HEK293 (cell line): ENCODE data around the gene TUT1.

Experiments used
- CTCF ChIA-PET: fragments of 350-600 bp; formaldehyde crosslinking; extraction: SDS; loops from one replicate; lab custom pipeline; 2021; ENCODE audit warnings: antibody characterized with exemption; lab: Yijun Ruan, JAX
- POLR2A ChIA-PET: fragments of 300-600 bp; formaldehyde crosslinking; extraction: SDS; loops from one replicate; lab custom pipeline; 2020; ENCODE audit warnings: antibody characterized with exemption, inconsistent platforms; lab: Yijun Ruan, JAX
- H3K27ac ChIP-seq: fragments of 200-500 bp; sonication (Bioruptor generic); 2 replicates; pipeline ENCODE4 v1.5.1; 2014; ENCODE audit warnings: low read depth, low read length, control low read depth, inconsistent platforms; ENCODE audit errors: extremely low read depth
- H3K36me3 ChIP-seq, 2 experiments: fragments of 200-500 bp in 1 of 2; sonication (Bioruptor generic) in 1 of 2; 1 replicate in 1 of 2; 2 replicates in 1 of 2; pipeline ENCODE4 v1.5.1; 2014 to 2017; ENCODE audit warnings: inconsistent platforms in 2 of 2, low read length in 2 of 2; ENCODE audit not compliant: control insufficient read depth in 2 of 2, insufficient read depth in 1 of 2
- H3K4me1 ChIP-seq: fragments of 200-500 bp; sonication (Bioruptor generic); 2 replicates; pipeline ENCODE4 v1.5.1; 2014; ENCODE audit warnings: mild to moderate bottlenecking, low read length, inconsistent platforms; ENCODE audit not compliant: control insufficient read depth, insufficient read depth
- H3K4me3 ChIP-seq: 2 replicates; pipeline ENCODE4 v1.5.1; 2011; ENCODE audit warnings: low read depth, mild to moderate bottlenecking, control low read depth, low read length, moderate library complexity
- H3K9me3 ChIP-seq: fragments of 200-500 bp; sonication (Bioruptor generic); 2 replicates; pipeline ENCODE4 v1.5.1; 2014; ENCODE audit warnings: low read depth, low read length, inconsistent platforms; ENCODE audit not compliant: control insufficient read depth, insufficient read depth
- IKZF3 ChIP-seq: fragments of 450-650 bp; IDR thresholded peaks from 2 replicates; pipeline ENCODE4 v1.5.0; 2018; ENCODE audit warnings: missing biosample characterization, mild to moderate bottlenecking, missing genetic modification characterization, moderate library complexity
- SP3 ChIP-seq: fragments of 450-650 bp; formaldehyde crosslinking; IDR thresholded peaks from 2 replicates; pipeline ENCODE4 v1.5.1; 2016; ENCODE audit warnings: missing biosample characterization, missing genetic modification characterization
- TCF7L2 ChIP-seq: IDR thresholded peaks from 2 replicates; pipeline ENCODE4 v1.6.1; 2011; ENCODE audit warnings: low read depth, mild to moderate bottlenecking, inconsistent platforms, low read length, moderate library complexity, borderline replicate concordance
- YY2 ChIP-seq: fragments of 450-650 bp; formaldehyde crosslinking; IDR thresholded peaks from 2 replicates; pipeline ENCODE4 v1.5.1; 2016; ENCODE audit warnings: missing biosample characterization, missing genetic modification characterization
- ZEB2 ChIP-seq: fragments of 450-650 bp; formaldehyde crosslinking; IDR thresholded peaks from 2 replicates; pipeline ENCODE4 v1.5.1; 2016; ENCODE audit warnings: missing biosample characterization, missing genetic modification characterization
- ZNF140 ChIP-seq: fragments of 450-650 bp; formaldehyde crosslinking; IDR thresholded peaks from 2 replicates; pipeline ENCODE4 v1.5.1; 2016; ENCODE audit warnings: missing biosample characterization, missing genetic modification characterization
- ZNF148 ChIP-seq: fragments of 450-650 bp; formaldehyde crosslinking; IDR thresholded peaks from 2 replicates; pipeline ENCODE4 v1.5.0; 2017; ENCODE audit warnings: missing biosample characterization, missing genetic modification characterization, borderline replicate concordance
- ZNF280D ChIP-seq: fragments of 450-650 bp; formaldehyde crosslinking; IDR thresholded peaks from 2 replicates; pipeline ENCODE4 v1.5.1; 2016; ENCODE audit warnings: missing biosample characterization, missing genetic modification characterization
- ZNF335 ChIP-seq: fragments of 450-650 bp; formaldehyde crosslinking; conservative IDR thresholded peaks from 2 replicates; pipeline ENCODE4 v1.5.1; 2016; ENCODE audit warnings: missing biosample characterization, missing genetic modification characterization
- ZNF510 ChIP-seq: fragments of 450-650 bp; formaldehyde crosslinking; IDR thresholded peaks from 2 replicates; pipeline ENCODE4 v1.5.1; 2018; ENCODE audit warnings: mild to moderate bottlenecking, missing genetic modification characterization, missing biosample characterization; ENCODE audit not compliant: insufficient replicate concordance
- ZNF529 ChIP-seq: fragments of 450-650 bp; formaldehyde crosslinking; IDR thresholded peaks from 2 replicates; pipeline ENCODE4 v1.5.1; 2017; ENCODE audit warnings: missing genetic modification characterization, missing biosample characterization; ENCODE audit not compliant: insufficient replicate concordance
- ZNF530 ChIP-seq: fragments of 450-650 bp; formaldehyde crosslinking; IDR thresholded peaks from 2 replicates; pipeline ENCODE4 v1.5.1; 2016; ENCODE audit warnings: low read depth, missing biosample characterization, missing genetic modification characterization
- ZNF555 ChIP-seq: fragments of 450-650 bp; formaldehyde crosslinking; conservative IDR thresholded peaks from 2 replicates; pipeline ENCODE4 v1.5.1; 2017; ENCODE audit warnings: missing biosample characterization, mild to moderate bottlenecking, missing genetic modification characterization, inconsistent platforms
- ZNF600 ChIP-seq: fragments of 450-650 bp; formaldehyde crosslinking; IDR thresholded peaks from 2 replicates; pipeline ENCODE4 v1.5.1; 2016; ENCODE audit warnings: missing biosample characterization, missing genetic modification characterization
- ZNF621 ChIP-seq: fragments of 450-650 bp; formaldehyde crosslinking; IDR thresholded peaks from 2 replicates; pipeline ENCODE4 v1.5.1; 2017; ENCODE audit warnings: missing biosample characterization, missing genetic modification characterization
- ZNF623 ChIP-seq: fragments of 450-650 bp; formaldehyde crosslinking; IDR thresholded peaks from 2 replicates; pipeline ENCODE4 v1.5.1; 2016; ENCODE audit warnings: missing biosample characterization, missing genetic modification characterization
- ZNF626 ChIP-seq: fragments of 450-650 bp; sonication (Bioruptor Pico); formaldehyde crosslinking; IDR thresholded peaks from 2 replicates; pipeline ENCODE4 v1.5.1; 2018; ENCODE audit warnings: missing biosample characterization, missing genetic modification characterization, inconsistent platforms
- ZNF658 ChIP-seq: fragments of 450-650 bp; formaldehyde crosslinking; IDR thresholded peaks from 2 replicates; pipeline ENCODE4; 2016; ENCODE audit warnings: missing biosample characterization, missing genetic modification characterization
- ZNF707 ChIP-seq: fragments of 450-650 bp; formaldehyde crosslinking; IDR thresholded peaks from 2 replicates; pipeline ENCODE4 v1.5.1; 2016; ENCODE audit warnings: missing biosample characterization, missing genetic modification characterization
- ZNF776 ChIP-seq: fragments of 450-650 bp; formaldehyde crosslinking; IDR thresholded peaks from 2 replicates; pipeline ENCODE4 v1.5.0; 2017; ENCODE audit warnings: missing biosample characterization, missing genetic modification characterization, borderline replicate concordance
- ZNF837 ChIP-seq: fragments of 450-650 bp; formaldehyde crosslinking; IDR thresholded peaks from 2 replicates; pipeline ENCODE4 v1.5.1; 2016; ENCODE audit warnings: missing biosample characterization, missing genetic modification characterization
- ZSCAN23 ChIP-seq: fragments of 450-650 bp; formaldehyde crosslinking; IDR thresholded peaks from 2 replicates; pipeline ENCODE4 v1.5.1; 2016; ENCODE audit warnings: missing biosample characterization, missing genetic modification characterization
- ZSCAN30 ChIP-seq: fragments of 450-650 bp; IDR thresholded peaks from 2 replicates; pipeline ENCODE4 v1.5.1; 2018; ENCODE audit warnings: missing biosample characterization, mild to moderate bottlenecking, missing genetic modification characterization, moderate library complexity
- TF ChIP-seq, protein P1 (sequence below): sonication (generic); formaldehyde crosslinking; IDR thresholded peaks from 2 replicates; pipeline ENCODE4 v1.8.1; 2022; ENCODE audit warnings: mild to moderate bottlenecking, moderate library complexity, missing genetic modification reagents
- TF ChIP-seq, protein P2 (sequence below): IDR thresholded peaks from 2 replicates; pipeline ENCODE4 v1.6.1; 2011; ENCODE audit warnings: mild to moderate bottlenecking, low read depth, low read length, borderline replicate concordance

TUT1 gene

DNA sequence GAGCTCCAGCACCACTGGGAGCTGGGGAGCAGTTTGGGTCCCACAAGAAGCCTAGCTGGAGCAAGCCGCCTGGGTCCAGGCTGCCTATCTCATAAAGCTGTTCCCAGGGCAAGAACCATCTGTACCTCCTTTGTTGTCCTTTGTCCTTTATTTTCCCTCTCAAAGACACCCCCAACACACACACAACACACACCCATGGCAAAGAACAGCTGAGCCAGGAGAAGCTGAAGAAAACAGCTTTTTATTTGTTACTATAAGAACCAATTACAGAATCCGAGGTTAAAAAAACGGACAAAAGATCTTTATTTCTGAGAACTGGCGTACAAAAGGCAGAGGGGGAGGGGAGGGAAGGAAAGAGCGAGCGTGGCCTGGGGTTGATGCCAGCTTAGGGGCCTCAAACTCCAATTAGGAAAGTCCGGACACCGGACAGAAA is 1.7 kb upstream of the TUT1 start:
- no peak overlapping the region for H3K4me3 ChIP-seq
- TF ChIP-seq ZNF555 (no peak), ZNF626 (tag by site-specific recombination) (no peak), ZNF623 (tag by site-specific recombination) (no peak), ZNF148 (tag by site-specific recombination) (no peak), TCF7L2 (no peak), ZNF529 (tag by site-specific recombination) (no peak), YY2 (no peak), ZSCAN30 (tag by site-specific recombination) (no peak), ZNF280D (no peak), ZNF837 (tag by site-specific recombination) (no peak), ZNF510 (no peak), ZNF530 (tag by site-specific recombination) (no peak)
- peaks cover 14 to 66% of the 10 kb centered on the region in 2 experiments; a peak in 2 of 3 replicates for H3K36me3 ChIP-seq
- ChIA-PET CTCF (interaction anchor here (0.8 to 3.5 kb wide), 15 partner anchors 9 to 198 kb away, joined by 3 to 19 read pairs (median 5); partner anchors contain the start of genes B3GAT3, C11orf98, CSKMT and MTA2), POLR2A (interaction anchor here (0.6 to 6.0 kb wide), 16 partner anchors 8 to 278 kb away, joined by 3 to 140 read pairs (median 20); partner anchors contain the start of genes B3GAT3, C11orf98, CSKMT and EEF1G)
- H3K4me1 ChIP-seq = no peaks in the 10 kb centered on the region
- no peaks in the 10 kb centered on the region for H3K9me3 ChIP-seq
- H3K27ac ChIP-seq = no peak overlapping the region

DNA sequence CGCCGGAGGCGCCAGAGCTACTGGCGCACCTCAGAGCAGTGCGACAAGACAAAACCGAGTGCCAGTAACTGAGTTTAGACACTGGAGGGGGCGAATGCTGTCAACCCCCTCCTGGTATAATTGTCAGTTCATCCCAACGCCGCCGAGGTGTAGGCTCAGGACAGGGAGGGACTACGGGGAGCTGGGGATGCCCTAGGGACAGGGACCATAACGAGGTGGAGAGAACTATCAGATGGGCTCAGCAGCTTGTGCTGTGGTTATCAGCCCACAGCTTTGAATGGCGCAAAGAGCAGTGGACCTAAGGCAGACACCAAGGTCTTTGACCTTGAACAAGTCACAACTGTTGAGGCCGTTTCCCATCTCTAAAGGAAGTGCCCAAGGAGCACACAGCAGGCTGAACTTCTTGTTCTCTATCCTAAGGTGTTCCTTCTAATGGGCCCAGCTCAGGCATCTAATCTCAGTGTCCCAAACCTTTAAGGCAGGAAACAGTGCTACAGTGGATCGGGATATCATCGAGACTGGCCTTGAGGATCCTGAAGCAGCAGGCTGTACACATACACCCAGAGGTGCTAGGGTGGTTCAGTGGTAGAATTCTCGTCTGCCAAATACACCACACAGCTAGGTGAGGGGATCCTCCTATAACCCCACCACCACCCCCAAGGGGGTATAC is 958 bp upstream of the TUT1 start:
- Histone ChIP-seq H3K4me1 (no peaks in the 10 kb centered on the region), H3K36me3 (peaks cover 10 to 66% of the 10 kb centered on the region in 2 experiments; a peak in 2 of 3 replicates), H3K27ac (peak overlapping the region; percentile 53), H3K9me3 (no peaks in the 10 kb centered on the region), H3K4me3 (peak overlapping the region; percentile 42)
- ChIA-PET CTCF (interaction anchor here (0.5 to 3.5 kb wide), 19 partner anchors 9 to 199 kb away, joined by 3 to 19 read pairs (median 4); partner anchors contain the start of genes B3GAT3, C11orf98, CSKMT and MTA2), POLR2A (interaction anchor here (0.5 to 6.0 kb wide), 58 partner anchors 8 to 458 kb away, joined by 3 to 140 read pairs (median 8); partner anchors contain the start of genes AHNAK, B3GAT3, C11orf98 and CSKMT)
- TF ChIP-seq ZNF658 (tag by site-specific recombination) = no peak
- TF ChIP-seq ZNF335 (tag by site-specific recombination) = peak; percentile 85
- 0 out of 2 replicates have a peak, but pooled peaks have one; percentile 2 for TF ChIP-seq ZSCAN23 (tag by site-specific recombination)
- no peak for TF ChIP-seq ZNF776 (tag by site-specific recombination)
- no peak for TF ChIP-seq ZNF707 (tag by site-specific recombination)
- TF ChIP-seq SP3 (tag by site-specific recombination) = no peak
- TF ChIP-seq, protein P1, sequence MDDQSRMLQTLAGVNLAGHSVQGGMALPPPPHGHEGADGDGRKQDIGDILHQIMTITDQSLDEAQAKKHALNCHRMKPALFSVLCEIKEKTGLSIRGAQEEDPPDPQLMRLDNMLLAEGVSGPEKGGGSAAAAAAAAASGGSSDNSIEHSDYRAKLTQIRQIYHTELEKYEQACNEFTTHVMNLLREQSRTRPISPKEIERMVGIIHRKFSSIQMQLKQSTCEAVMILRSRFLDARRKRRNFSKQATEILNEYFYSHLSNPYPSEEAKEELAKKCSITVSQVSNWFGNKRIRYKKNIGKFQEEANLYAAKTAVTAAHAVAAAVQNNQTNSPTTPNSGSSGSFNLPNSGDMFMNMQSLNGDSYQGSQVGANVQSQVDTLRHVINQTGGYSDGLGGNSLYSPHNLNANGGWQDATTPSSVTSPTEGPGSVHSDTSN (CRISPR knock-in tag) = 0 out of 2 replicates have a peak, but pooled peaks have one; percentile 8
- no peak for TF ChIP-seq ZNF621 (tag by site-specific recombination)
- TF ChIP-seq ZNF837 (tag by site-specific recombination) = no peak
- TF ChIP-seq, protein P2, sequence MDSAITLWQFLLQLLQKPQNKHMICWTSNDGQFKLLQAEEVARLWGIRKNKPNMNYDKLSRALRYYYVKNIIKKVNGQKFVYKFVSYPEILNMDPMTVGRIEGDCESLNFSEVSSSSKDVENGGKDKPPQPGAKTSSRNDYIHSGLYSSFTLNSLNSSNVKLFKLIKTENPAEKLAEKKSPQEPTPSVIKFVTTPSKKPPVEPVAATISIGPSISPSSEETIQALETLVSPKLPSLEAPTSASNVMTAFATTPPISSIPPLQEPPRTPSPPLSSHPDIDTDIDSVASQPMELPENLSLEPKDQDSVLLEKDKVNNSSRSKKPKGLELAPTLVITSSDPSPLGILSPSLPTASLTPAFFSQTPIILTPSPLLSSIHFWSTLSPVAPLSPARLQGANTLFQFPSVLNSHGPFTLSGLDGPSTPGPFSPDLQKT = no peak
- 0 out of 2 replicates have a peak, but pooled peaks have one; percentile 7 for TF ChIP-seq IKZF3 (tag by site-specific recombination)
- no peak for TF ChIP-seq ZNF140 (tag by site-specific recombination)
- TF ChIP-seq ZEB2 (tag by site-specific recombination) = no peak
- 0 out of 2 replicates have a peak, but pooled peaks have one; percentile 54 for TF ChIP-seq ZNF600 (tag by site-specific recombination)
